Mesodermal cell (in vitro differentiated cells): ENCODE data around the gene INAFM1. TPM values are rescaled to one million over a fixed set of nuclear protein-coding genes. Genes with fewer than 3 reads are reported as not detected.

Experiments used
- H3K27ac ChIP-seq: 2 replicates; pipeline ENCODE4 v1.7.0; 2013; ENCODE audit warnings: mild to moderate bottlenecking, low read depth, low read length, moderate library complexity; ENCODE audit not compliant: severe bottlenecking
- H3K36me3 ChIP-seq: 2 replicates; pipeline ENCODE4 v1.7.1; 2013; ENCODE audit warnings: mild to moderate bottlenecking, low read length, moderate library complexity; ENCODE audit not compliant: control insufficient read depth, insufficient read depth
- H3K4me1 ChIP-seq: one replicate; pipeline ENCODE4 v1.7.1; 2013; ENCODE audit warnings: mild to moderate bottlenecking, low read length; ENCODE audit not compliant: insufficient read depth, control insufficient read depth, poor library complexity, severe bottlenecking
- H3K4me3 ChIP-seq: 2 replicates; pipeline ENCODE4 v1.7.0; 2013; ENCODE audit warnings: low read length, control low read depth, mild to moderate bottlenecking; ENCODE audit not compliant: insufficient read depth, poor library complexity, severe bottlenecking; ENCODE audit errors: extremely low read depth
- H3K9me3 ChIP-seq: 2 replicates; pipeline ENCODE4 v1.7.1; 2013; ENCODE audit warnings: mild to moderate bottlenecking, low read length, moderate library complexity; ENCODE audit not compliant: control insufficient read depth
- WGBS, 2 experiments: methylation state at CpG; one replicate each; pipeline ENCODE4 v1.1.5; 2013; ENCODE audit warnings: missing lambda C conversion rate in 2 of 2; ENCODE audit not compliant: insufficient coverage in 2 of 2; 5-methylcytosine and 5-hydroxymethylcytosine counted together
- polyA plus RNA-seq, 2 experiments: library from polyadenylated mRNA; stranded (reverse); fragments of 50-300 nt; gene quantifications; one replicate each; pipeline ENCODE4 v1.2.3, GENCODE V29; 2013

The INAFM1 gene
- 19.6 TPM for polyA plus RNA-seq (2013, experiment 1 of 2)
- polyA plus RNA-seq (2013, experiment 2 of 2): 15.4 TPM

GRCh38 chr19:47274071-47274890 is at the start of gene INAFM1:
Gene INAFM1, plus strand, starts transcription at chr19:47274885. Its CDS starts 35 bp downstream, at chr19:47274920.
- 1% methylated on average over 24 to 28 of the region's 72 CpGs for WGBS, 2 experiments
- peak within 1 kb of the TSS; percentile 60 for H3K4me3 ChIP-seq
- H3K4me1 ChIP-seq: peaks cover 25% of the 10 kb centered on the region
- no peaks in the 10 kb centered on the region for H3K9me3 ChIP-seq
- peak within 1 kb of the TSS; percentile 96 for H3K27ac ChIP-seq
- peaks cover 29% of the 10 kb centered on the region for H3K36me3 ChIP-seq

GRCh38 chr19:47225746-47226425 is 48.8 kb upstream of the INAFM1 start:
- H3K27ac ChIP-seq: peak overlapping the region; percentile 90
- H3K36me3 ChIP-seq: peaks cover 40% of the 10 kb centered on the region
- WGBS, 2 experiments: 4 to 6% methylated on average over 43 to 47 of the region's 59 CpGs
- no peaks in the 10 kb centered on the region for H3K9me3 ChIP-seq
- H3K4me1 ChIP-seq: peaks cover 17% of the 10 kb centered on the region
- peak overlapping the region; percentile 99 for H3K4me3 ChIP-seq

GRCh38 chr19:47226426-47227351 is 48.0 kb upstream of the INAFM1 start:
- Histone ChIP-seq H3K4me3 (peak overlapping the region; percentile 99), H3K9me3 (no peaks in the 10 kb centered on the region), H3K4me1 (peaks cover 20% of the 10 kb centered on the region), H3K27ac (peak overlapping the region; percentile 90), H3K36me3 (peaks cover 33% of the 10 kb centered on the region)
- 5 to 9% methylated on average over 27 to 39 of the region's 56 CpGs for WGBS, 2 experiments

- Histone ChIP-seq H3K9me3 (no peaks in the 10 kb centered on the region), H3K4me3 (peak overlapping the region; percentile 99), H3K4me1 (peaks cover 23% of the 10 kb centered on the region), H3K36me3 (peaks cover 25% of the 10 kb centered on the region), H3K27ac (peak overlapping the region; percentile 90)
- WGBS, 2 experiments: 0% methylated on average over 9 to 12 of the region's 27 CpGs
Observed at GRCh38 chr19:47227352-47228167, 47.1 kb upstream of the INAFM1 start.

- no peaks in the 10 kb centered on the region for H3K9me3 ChIP-seq
- H3K36me3 ChIP-seq: peaks cover 23% of the 10 kb centered on the region
- peak overlapping the region; percentile 99 for H3K4me3 ChIP-seq
- WGBS, 2 experiments: 2 to 6% methylated on average over 30 to 32 of the region's 50 CpGs
- peak overlapping the region; percentile 90 for H3K27ac ChIP-seq
- H3K4me1 ChIP-seq: peaks cover 23% of the 10 kb centered on the region
Observed at GRCh38 chr19:47228168-47228936, 46.3 kb upstream of the INAFM1 start.

GRCh38 chr19:47228937-47229675 is 45.6 kb upstream of the INAFM1 start:
- H3K4me1 ChIP-seq: peaks cover 23% of the 10 kb centered on the region
- H3K9me3 ChIP-seq: no peaks in the 10 kb centered on the region
- no peak overlapping the region for H3K27ac ChIP-seq
- 37 to 48% methylated on average over 8 to 10 of the region's 10 CpGs for WGBS, 2 experiments
- H3K4me3 ChIP-seq: peak overlapping the region; percentile 99
- peaks cover 16% of the 10 kb centered on the region for H3K36me3 ChIP-seq

- H3K36me3 ChIP-seq: peaks cover 10% of the 10 kb centered on the region
- H3K4me3 ChIP-seq: peak overlapping the region; percentile 99
- peaks cover 23% of the 10 kb centered on the region for H3K4me1 ChIP-seq
- 15 to 20% methylated on average over 6 to 9 of the region's 9 CpGs for WGBS, 2 experiments
- H3K27ac ChIP-seq: no peak overlapping the region
- no peaks in the 10 kb centered on the region for H3K9me3 ChIP-seq
Observed at GRCh38 chr19:47229676-47230053, 45.0 kb upstream of the INAFM1 start.

GRCh38 chr19:47230054-47230920 is 44.4 kb upstream of the INAFM1 start:
- peak overlapping the region; percentile 99 for H3K4me3 ChIP-seq

More at GRCh38 chr19:47230054-47230920, 44.4 kb upstream of the INAFM1 start:
- peak overlapping the region; percentile 45 for H3K27ac ChIP-seq
- H3K9me3 ChIP-seq: no peaks in the 10 kb centered on the region
- 1% methylated on average over 25 to 40 of the region's 84 CpGs for WGBS, 2 experiments
- peaks cover 5% of the 10 kb centered on the region for H3K36me3 ChIP-seq
- peaks cover 23% of the 10 kb centered on the region for H3K4me1 ChIP-seq
